GM18517 (cell line): ENCODE results near the gene KRT85.
A peak's percentile ranks its signal among the peaks of the same experiment; 100 is the strongest.

Source experiments
- ATAC-seq: cut with Tn5 transposase; IDR thresholded peaks from one replicate; pipeline ENCODE4 v1.9.1; 2021; ENCODE audit warnings: mild to moderate bottlenecking, moderate library complexity; ENCODE audit not compliant: unreplicated experiment

The KRT85 gene

DNA sequence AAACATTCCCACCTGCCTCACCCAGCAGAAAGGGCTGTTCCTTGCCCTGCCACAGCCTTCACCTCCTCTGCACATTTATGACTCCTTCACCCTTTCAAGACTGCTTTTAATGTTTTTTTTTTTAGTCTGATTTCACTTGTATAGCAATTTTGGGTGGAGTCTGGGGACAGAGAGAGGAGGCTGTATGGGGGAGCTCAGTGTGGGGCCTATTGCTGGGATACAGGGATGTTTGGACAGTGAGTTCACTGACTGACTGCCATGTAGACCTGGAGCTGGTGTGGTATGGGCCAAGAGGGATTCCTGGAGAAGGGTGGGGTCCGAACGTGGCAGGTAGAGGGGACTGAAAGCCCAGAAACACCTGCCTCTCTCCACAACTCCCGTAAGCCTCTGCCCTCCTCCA is 1.9 kb upstream of the KRT85 start:
- ATAC-seq = no peak

GRCh38 chr12:52368508-52368907 is 1.2 kb upstream of the KRT85 start:
- ATAC-seq = no peak

GRCh38 chr12:52367876-52368275 is 595 bp upstream of the KRT85 start:
- ATAC-seq = no peak

GRCh38 chr12:52364901-52365489 is 2.3 kb downstream of the KRT85 start:
- no peak for ATAC-seq

GRCh38 chr12:52364061-52364460 is 3.2 kb downstream of the KRT85 start:
- ATAC-seq = no peak

DNA sequence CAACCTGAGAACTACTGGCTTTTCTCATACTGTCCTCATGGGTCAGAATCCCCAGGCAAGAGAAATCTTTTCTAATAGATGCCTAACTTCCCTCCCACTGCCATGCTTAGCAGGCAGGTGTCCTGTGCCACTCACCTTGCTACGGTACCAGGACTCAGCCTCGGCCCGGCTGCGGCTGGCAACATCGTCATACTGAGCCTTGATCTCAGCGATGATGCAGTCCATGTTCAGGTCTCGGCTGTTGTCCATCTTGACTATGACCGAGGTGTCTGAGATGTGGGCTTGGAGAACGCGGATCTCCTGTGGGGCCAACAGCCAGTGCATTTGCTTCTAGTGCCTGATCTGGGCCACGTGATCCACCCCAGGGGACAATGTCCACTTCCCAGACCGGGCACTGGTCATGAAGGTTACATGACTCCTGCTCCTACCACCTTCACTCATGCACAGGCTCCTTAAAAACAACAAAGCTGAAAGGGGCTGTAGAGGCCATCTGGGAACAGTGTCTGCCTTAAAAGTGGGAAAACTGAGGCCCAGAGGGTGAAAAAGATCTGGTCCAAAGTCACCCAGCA is 4.1 kb downstream of the KRT85 start:
- no peak for ATAC-seq

DNA sequence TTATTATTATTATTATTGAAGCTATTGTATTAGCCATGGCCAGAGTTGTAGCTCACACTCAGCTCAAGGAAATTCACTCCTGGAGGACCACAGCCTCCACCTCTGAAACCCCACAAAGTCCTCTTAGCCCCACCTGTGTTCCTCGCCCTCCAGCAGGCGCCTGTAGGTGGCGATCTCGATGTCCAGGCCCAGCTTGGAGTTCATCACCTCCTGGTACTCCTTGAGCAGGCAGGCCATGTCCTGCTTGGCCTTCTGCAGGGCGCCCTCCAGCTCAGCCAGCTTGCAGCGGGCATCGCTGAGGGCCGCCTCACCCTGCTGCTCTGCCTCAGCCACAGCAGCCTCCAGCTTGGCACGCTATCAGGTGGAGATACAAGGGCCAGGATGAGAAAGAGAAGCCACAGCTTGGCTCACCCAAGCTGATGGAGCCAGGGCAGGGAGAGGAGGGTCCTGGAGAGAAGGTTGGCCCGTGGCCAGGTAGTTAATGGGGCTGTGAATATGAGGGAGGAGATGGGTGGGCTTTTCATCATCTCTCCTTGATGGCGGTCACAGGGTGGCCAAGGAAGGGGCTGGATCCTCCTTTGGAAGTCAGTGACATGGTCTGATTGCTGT is 5.1 kb downstream of the KRT85 start:
- no peak for ATAC-seq

DNA sequence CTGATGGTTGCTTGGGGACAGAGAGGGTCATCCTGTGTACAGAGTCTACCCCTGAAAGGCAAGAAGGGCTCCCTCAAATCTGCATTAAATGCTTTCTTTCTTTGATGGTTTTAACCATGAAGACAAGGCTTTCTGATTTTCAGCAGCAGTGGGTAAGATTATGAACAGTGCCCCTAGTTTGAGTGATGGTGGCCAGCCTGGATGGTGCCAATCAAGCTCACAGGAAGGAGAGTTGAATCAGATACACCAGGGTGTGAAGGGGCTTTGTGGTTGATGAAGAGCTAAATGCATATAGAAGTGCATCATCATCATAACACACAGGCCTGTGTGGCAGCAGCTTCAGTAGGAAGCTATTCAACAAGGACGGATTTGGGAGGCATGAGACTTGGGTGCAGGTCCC is 5.7 kb downstream of the KRT85 start:
- ATAC-seq = no peak

- no peak for ATAC-seq
Measured at GRCh38 chr12:52360663-52361271, 6.5 kb downstream of the KRT85 start.

- no peak for ATAC-seq
Measured at GRCh38 chr12:52360106-52360662, 7.1 kb downstream of the KRT85 start.

DNA sequence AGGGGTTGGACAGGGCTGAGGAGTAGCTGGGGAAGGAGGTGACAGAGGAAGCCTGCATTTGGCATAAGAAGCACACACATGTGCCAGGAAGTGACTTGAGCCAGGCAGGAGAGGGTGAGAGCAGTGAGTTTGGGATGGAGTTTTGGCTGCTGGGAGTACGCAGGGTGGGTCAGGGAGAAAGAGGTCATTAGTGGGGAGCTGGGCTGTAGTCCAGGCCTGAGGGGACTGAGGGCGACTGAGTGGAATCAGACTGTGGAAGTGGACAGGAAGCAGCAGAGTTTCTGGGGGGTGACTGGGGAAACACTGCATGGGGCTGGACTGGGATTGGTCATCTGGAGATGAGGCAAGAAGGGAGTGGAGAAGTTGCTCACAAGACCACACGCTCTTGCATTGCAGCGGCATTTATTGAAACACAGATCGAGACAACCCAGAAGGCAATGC is 7.6 kb downstream of the KRT85 start:
- no peak for ATAC-seq

GRCh38 chr12:52358575-52359350 is 8.5 kb downstream of the KRT85 start:
- peak; percentile 91 for ATAC-seq

- ATAC-seq = no peak
Measured at GRCh38 chr12:52356762-52357580, 10.3 kb downstream of the KRT85 start.

DNA sequence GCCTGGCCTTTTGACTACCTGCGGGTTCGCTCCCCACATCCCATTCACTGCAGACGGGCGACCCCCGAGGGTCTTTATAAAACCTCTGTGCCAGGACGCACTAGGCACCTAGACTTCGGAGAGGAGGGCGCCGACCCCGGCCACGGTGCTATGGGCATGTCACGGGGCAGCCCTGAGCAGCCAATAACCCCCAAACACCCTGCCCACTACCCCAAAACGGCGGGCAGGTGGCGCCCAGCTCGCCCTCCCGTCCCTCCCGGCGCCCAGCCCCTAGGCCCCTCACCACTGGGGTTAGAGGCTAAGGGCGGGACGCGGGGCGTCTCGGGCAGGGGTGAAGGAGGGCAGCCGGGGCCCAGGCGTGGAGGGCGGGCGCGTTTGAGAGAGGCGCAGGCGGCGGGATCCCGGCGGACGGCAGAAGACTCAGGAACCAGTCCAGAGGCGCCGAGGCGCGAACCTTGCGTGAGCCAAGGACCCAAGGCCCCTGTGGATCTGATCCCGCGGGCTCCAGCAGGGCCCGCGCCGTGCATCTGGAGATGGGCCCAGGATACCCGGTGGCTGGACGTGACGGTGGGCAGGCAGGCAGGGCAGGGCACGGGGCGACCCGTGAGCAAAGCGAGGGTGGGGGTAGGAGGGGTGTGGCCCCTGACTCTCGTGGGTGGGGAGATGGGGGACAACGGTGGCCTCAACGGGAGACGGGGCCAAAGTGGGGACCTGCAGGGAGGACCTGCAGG is 11.1 kb downstream of the KRT85 start:
- ATAC-seq = no peak

GRCh38 chr12:52355176-52355575 is 12.1 kb downstream of the KRT85 start:
- ATAC-seq = no peak

DNA sequence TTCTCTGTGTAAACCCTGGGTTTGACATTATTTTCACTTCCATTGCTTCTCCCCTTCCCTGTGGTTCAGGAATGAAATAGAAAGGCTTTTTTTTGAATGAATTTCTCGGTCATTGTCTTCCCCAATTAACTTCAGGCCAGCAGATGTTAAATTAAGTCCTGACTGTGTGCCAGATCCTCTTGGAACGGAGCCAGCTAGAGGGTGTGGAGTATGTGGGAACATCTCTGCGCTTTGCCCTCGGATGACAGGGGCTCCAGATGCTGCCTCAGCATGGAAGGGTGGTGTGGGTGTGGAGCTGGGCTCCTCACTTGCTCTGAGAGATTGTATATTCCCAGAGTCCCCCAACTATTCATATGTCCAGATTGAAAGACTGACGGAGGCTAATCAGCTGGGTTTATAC is 13.1 kb downstream of the KRT85 start:
- ATAC-seq = no peak

DNA sequence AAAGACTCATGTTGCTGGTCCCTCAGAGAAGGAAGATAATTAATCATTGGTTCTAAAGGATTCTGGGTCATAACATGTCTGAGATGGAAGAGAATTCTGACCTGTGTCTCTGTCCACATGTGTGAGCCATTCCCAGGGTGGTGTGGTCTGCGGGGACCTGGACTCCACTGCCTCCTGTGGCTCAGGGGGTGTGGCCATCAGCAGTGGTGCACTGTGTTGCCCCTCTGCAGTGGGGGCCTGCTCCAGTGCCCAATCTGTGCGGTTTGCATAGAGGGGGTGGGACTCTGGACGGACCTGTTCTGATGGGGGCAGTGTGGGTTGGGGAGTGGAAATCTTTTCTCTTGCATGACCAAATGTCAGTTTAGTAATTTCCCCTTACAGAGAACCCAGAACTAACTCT is 13.5 kb downstream of the KRT85 start:
- no peak for ATAC-seq

- no peak for ATAC-seq
Measured at GRCh38 chr12:52352951-52353350, 14.3 kb downstream of the KRT85 start.

GRCh38 chr12:52351196-52352059 is 15.9 kb downstream of the KRT85 start:
- no peak for ATAC-seq
